ENCODE measurements around the gene NFYA. TPM values are rescaled to one million over a fixed set of nuclear protein-coding genes. Genes with fewer than 3 reads are reported as not detected.

NFYA gene
- total and polyA plus RNA-seq, 2 of the 13 experiments (the other 11 are each of a cell fraction or from before 2014, with no cell fraction given) = 16.0 to 22.9 TPM

DNA sequence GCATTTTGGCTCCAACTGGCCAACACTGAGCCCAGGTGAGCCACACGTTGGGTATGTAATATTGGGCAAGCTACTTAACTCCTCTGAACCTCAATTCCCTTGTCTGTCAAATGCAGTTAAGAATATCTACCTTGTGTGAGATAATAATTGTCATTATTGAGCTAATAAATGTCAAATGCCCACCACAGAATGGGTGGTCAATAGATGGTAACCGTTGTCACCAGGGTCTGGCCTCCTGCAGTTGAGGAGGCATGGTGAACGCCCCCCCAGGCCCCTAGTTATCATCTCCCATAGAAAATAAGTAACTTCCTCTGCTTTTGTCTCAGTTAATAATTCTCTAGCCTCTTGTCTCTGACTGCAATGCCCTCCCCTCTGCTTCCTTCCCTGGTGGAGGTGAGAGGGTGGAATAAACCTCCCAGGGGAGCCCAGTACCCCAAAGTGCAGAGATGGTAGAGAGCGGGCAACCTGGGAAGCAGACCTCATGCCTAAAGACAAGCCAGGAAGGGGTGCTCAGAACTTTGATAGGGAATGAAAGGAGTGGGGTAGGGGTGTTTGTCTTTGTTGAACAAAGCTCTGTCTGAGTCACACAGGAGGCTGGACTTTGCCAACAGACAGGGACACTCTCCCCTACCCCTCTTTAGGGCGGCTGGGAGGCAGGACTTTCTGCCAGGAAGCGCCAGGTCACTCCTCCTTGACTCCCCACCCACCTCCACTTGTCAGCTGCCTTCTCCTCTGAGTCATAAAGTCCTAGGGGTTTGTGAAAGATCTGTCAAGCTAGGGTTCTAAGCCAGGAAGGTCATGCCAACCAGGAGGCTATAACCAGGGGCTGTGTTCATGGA, 32.5 kb upstream of the NFYA start (continued):
- TF ChIP-seq, protein P1, sequence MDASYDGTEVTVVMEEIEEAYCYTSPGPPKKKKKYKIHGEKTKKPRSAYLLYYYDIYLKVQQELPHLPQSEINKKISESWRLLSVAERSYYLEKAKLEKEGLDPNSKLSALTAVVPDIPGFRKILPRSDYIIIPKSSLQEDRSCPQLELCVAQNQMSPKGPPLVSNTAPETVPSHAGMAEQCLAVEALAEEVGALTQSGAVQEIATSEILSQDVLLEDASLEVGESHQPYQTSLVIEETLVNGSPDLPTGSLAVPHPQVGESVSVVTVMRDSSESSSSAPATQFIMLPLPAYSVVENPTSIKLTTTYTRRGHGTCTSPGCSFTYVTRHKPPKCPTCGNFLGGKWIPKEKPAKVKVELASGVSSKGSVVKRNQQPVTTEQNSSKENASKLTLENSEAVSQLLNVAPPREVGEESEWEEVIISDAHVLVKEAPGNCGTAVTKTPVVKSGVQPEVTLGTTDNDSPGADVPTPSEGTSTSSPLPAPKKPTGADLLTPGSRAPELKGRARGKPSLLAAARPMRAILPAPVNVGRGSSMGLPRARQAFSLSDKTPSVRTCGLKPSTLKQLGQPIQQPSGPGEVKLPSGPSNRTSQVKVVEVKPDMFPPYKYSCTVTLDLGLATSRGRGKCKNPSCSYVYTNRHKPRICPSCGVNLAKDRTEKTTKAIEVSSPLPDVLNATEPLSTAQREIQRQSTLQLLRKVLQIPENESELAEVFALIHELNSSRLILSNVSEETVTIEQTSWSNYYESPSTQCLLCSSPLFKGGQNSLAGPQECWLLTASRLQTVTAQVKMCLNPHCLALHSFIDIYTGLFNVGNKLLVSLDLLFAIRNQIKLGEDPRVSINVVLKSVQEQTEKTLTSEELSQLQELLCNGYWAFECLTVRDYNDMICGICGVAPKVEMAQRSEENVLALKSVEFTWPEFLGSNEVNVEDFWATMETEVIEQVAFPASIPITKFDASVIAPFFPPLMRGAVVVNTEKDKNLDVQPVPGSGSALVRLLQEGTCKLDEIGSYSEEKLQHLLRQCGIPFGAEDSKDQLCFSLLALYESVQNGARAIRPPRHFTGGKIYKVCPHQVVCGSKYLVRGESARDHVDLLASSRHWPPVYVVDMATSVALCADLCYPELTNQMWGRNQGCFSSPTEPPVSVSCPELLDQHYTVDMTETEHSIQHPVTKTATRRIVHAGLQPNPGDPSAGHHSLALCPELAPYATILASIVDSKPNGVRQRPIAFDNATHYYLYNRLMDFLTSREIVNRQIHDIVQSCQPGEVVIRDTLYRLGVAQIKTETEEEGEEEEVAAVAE (CRISPR knock-in tag; IDR thresholded peaks at IDR 0.05; ENCODE audit: borderline replicate concordance) = peak; percentile 71; the same call in 1 of the 2 replicates
- TF ChIP-seq KLF12 (CRISPR knock-in tag; IDR thresholded peaks at IDR 0.05; ENCODE audit: borderline replicate concordance) (0 out of 2 replicates have a peak, but pooled peaks have one; percentile 42), SMARCE1 (IDR thresholded peaks at IDR 0.05; ENCODE audit: borderline replicate concordance) (no peak), PLRG1 (conservative IDR thresholded peaks at IDR 0.05) (no peak), SOX6 (IDR thresholded peaks at IDR 0.05) (no peak), SOX6 (CRISPR knock-in tag; IDR thresholded peaks at IDR 0.05) (peak; percentile 94), ZNF839 (CRISPR knock-in tag; IDR thresholded peaks at IDR 0.05; ENCODE audit: borderline replicate concordance) (no peak), ZFP36L1 (CRISPR knock-in tag; IDR thresholded peaks at IDR 0.05) (peak; percentile 88; the same call in 1 of the 2 replicates), ZNF33A (CRISPR knock-in tag; IDR thresholded peaks at IDR 0.05; ENCODE audit: borderline replicate concordance) (peak; percentile 50; the same call in 1 of the 2 replicates)
- TF ChIP-seq, protein P2, sequence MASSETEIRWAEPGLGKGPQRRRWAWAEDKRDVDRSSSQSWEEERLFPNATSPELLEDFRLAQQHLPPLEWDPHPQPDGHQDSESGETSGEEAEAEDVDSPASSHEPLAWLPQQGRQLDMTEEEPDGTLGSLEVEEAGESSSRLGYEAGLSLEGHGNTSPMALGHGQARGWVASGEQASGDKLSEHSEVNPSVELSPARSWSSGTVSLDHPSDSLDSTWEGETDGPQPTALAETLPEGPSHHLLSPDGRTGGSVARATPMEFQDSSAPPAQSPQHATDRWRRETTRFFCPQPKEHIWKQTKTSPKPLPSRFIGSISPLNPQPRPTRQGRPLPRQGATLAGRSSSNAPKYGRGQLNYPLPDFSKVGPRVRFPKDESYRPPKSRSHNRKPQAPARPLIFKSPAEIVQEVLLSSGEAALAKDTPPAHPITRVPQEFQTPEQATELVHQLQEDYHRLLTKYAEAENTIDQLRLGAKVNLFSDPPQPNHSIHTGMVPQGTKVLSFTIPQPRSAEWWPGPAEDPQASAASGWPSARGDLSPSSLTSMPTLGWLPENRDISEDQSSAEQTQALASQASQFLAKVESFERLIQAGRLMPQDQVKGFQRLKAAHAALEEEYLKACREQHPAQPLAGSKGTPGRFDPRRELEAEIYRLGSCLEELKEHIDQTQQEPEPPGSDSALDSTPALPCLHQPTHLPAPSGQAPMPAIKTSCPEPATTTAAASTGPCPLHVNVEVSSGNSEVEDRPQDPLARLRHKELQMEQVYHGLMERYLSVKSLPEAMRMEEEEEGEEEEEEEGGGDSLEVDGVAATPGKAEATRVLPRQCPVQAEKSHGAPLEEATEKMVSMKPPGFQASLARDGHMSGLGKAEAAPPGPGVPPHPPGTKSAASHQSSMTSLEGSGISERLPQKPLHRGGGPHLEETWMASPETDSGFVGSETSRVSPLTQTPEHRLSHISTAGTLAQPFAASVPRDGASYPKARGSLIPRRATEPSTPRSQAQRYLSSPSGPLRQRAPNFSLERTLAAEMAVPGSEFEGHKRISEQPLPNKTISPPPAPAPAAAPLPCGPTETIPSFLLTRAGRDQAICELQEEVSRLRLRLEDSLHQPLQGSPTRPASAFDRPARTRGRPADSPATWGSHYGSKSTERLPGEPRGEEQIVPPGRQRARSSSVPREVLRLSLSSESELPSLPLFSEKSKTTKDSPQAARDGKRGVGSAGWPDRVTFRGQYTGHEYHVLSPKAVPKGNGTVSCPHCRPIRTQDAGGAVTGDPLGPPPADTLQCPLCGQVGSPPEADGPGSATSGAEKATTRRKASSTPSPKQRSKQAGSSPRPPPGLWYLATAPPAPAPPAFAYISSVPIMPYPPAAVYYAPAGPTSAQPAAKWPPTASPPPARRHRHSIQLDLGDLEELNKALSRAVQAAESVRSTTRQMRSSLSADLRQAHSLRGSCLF (CRISPR knock-in tag; IDR thresholded peaks at IDR 0.05; ENCODE audit: borderline replicate concordance) = no peak
